Measurements from ENCODE around the gene GLB1L2. TPM values are rescaled to one million over a fixed set of nuclear protein-coding genes. Genes with fewer than 3 reads are reported as not detected.

GLB1L2 gene
- total and polyA plus RNA-seq, 2 of the 4 experiments (the other 2 are of a cell fraction): under 0.01 to 0.26 TPM

DNA sequence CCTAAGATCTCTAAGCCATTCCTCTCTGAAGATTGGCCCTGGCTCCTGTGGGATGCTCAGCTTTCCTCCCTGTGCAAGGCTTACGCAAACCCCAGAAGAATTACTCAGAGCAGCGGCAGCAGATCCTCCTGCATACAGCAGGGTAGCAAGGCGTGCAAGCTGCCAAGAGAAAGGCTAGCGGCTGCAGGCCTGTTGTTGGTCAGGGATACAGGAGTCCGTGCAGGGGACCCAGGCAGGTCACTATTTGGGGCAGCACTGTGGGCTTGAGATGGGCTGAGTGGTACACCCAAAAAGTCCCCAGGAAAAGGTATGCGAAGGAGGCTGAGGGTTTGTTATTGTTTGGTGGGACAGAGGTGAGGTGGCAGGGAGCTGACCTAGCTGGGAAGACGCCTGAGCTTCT, 1.5 kb downstream of the GLB1L2 start:
- no peak overlapping the region for H3K4ac ChIP-seq (ENCODE audit: low read depth, low read length)
- H2BK20ac ChIP-seq (ENCODE audit: low read depth, low read length): no peak overlapping the region
- H2AK9ac ChIP-seq (replicated peaks; ENCODE audit: low read depth, low read length, poor library complexity): no peak overlapping the region
- dilution Hi-C loops (cut with HindIII; ENCODE audit: low sequenced_read_pairs, unreplicated experiment) (no loop called here), intact Hi-C loops (cut with micrococcal nuclease) (no loop called here), in situ Hi-C loops (cut with MboI; ENCODE audit: low sequenced_read_pairs) (no loop called here)
- 51% methylated on average over 6 of the region's 7 CpGs; no CpG with 5 or more reads in 1 of the 2 experiments for WGBS, 2 experiments (ENCODE audit: extremely low coverage in 2 of 2, insufficient read length in 1 of 2)
- no peak overlapping the region for H3K4me3 ChIP-seq (ENCODE audit: insufficient read depth, low read depth, low read length)
- H3K9me1 ChIP-seq (ENCODE audit: insufficient read depth, low read length): no peaks in the 10 kb centered on the region
- H2BK5ac ChIP-seq (ENCODE audit: low read depth, low read length, poor library complexity, severe bottlenecking): no peak overlapping the region
- H3K14ac ChIP-seq (replicated peaks; ENCODE audit: low read depth, low read length): no peak overlapping the region
- POLR2A ChIA-PET (ENCODE audit: unreplicated experiment): no interaction called here
- no peak overlapping the region for H3K4me2 ChIP-seq (ENCODE audit: low read depth, low read length)
- no peaks in the 10 kb centered on the region for H3K79me1 ChIP-seq (ENCODE audit: low read depth in 1 of 2, low read length in 2 of 2)
- no peak overlapping the region for H3K27ac ChIP-seq (ENCODE audit: insufficient read depth, low read length)
- H3K4me1 ChIP-seq (ENCODE audit: control insufficient read depth, insufficient read depth, low read length): no peaks in the 10 kb centered on the region
- H3K9me3 ChIP-seq (ENCODE audit: control insufficient read depth, insufficient read depth, low read length): no peaks in the 10 kb centered on the region; the same call in 1 of the 2 replicates
- H2BK15ac ChIP-seq (ENCODE audit: low read depth, low read length): no peak overlapping the region
- ATAC-seq (ENCODE audit: low read depth) (no peak), DNase-seq (no peak)
- H4K20me1 ChIP-seq (ENCODE audit: insufficient read depth, low read length): no peaks in the 10 kb centered on the region
- no peak overlapping the region for H4K5ac ChIP-seq (ENCODE audit: low read depth, low read length)
- CTCF ChIA-PET: interaction anchor here (0.7 kb wide), 1 partner anchor 627 kb away, joined by 3 read pairs; no protein-coding TSS in a partner anchor
- no peak overlapping the region for H3K23ac ChIP-seq (ENCODE audit: low read depth, low read length)
- no TSS peak for BruUV-seq (replicated peaks)
- no peaks in the 10 kb centered on the region for H3K36me3 ChIP-seq (ENCODE audit: control insufficient read depth, insufficient read depth, low read length)
- no peak overlapping the region for H3K18ac ChIP-seq (ENCODE audit: low read depth, low read length)
- TF ChIP-seq, protein P1, sequence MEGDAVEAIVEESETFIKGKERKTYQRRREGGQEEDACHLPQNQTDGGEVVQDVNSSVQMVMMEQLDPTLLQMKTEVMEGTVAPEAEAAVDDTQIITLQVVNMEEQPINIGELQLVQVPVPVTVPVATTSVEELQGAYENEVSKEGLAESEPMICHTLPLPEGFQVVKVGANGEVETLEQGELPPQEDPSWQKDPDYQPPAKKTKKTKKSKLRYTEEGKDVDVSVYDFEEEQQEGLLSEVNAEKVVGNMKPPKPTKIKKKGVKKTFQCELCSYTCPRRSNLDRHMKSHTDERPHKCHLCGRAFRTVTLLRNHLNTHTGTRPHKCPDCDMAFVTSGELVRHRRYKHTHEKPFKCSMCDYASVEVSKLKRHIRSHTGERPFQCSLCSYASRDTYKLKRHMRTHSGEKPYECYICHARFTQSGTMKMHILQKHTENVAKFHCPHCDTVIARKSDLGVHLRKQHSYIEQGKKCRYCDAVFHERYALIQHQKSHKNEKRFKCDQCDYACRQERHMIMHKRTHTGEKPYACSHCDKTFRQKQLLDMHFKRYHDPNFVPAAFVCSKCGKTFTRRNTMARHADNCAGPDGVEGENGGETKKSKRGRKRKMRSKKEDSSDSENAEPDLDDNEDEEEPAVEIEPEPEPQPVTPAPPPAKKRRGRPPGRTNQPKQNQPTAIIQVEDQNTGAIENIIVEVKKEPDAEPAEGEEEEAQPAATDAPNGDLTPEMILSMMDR (conservative IDR thresholded peaks at IDR 0.05; ENCODE audit: low read depth, low read length): no peak
- TF ChIP-seq, protein P2, sequence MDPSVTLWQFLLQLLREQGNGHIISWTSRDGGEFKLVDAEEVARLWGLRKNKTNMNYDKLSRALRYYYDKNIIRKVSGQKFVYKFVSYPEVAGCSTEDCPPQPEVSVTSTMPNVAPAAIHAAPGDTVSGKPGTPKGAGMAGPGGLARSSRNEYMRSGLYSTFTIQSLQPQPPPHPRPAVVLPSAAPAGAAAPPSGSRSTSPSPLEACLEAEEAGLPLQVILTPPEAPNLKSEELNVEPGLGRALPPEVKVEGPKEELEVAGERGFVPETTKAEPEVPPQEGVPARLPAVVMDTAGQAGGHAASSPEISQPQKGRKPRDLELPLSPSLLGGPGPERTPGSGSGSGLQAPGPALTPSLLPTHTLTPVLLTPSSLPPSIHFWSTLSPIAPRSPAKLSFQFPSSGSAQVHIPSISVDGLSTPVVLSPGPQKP (IDR thresholded peaks at IDR 0.05; ENCODE audit: borderline replicate concordance, low read depth, low read length): no peak
- TF ChIP-seq RCOR1 (IDR thresholded peaks at IDR 0.05; ENCODE audit: insufficient replicate concordance, low read length) (no peak), RFX5 (IDR thresholded peaks at IDR 0.05; ENCODE audit: low read depth, low read length) (no peak), CHD1 (IDR thresholded peaks at IDR 0.05; ENCODE audit: low read depth, low read length) (no peak), NFE2L2 (IDR thresholded peaks at IDR 0.05; ENCODE audit: low read depth, low read length) (no peak)
- H2BK120ac ChIP-seq (ENCODE audit: low read depth, low read length): no peak overlapping the region
- no peak overlapping the region for H4K8ac ChIP-seq (ENCODE audit: low read depth in 2 of 2, low read length in 2 of 2)
- H3K56ac ChIP-seq (ENCODE audit: extremely low read depth, insufficient read depth, low read length): no peak overlapping the region
- H3K27me3 ChIP-seq (ENCODE audit: control insufficient read depth, insufficient read depth, low read length): peaks cover 14% of the 10 kb centered on the region
- H3K9ac ChIP-seq (ENCODE audit: low read depth, low read length): no peak overlapping the region
- no peak overlapping the region for H2AFZ ChIP-seq (replicated peaks; ENCODE audit: low read length, poor library complexity)
- H2AK5ac ChIP-seq (ENCODE audit: low read depth, low read length): no peak overlapping the region
- H4K91ac ChIP-seq (ENCODE audit: insufficient read depth, low read depth, low read length): no peak overlapping the region
